ENCODE data around the gene KLHL18.
"Not testable (repeated sequence)": the region's sequence is repeated elsewhere in the genome, so short reads cannot be mapped to it uniquely, and the experiment has no call there.

KLHL18 gene

GRCh38 chr3:47245271-47245670, 37.5 kb upstream of the KLHL18 start:
- Histone ChIP-seq H3K36me3 (no peaks in the 10 kb centered on the region), H3K4me3 (ENCODE audit: low read depth, low read length) (no peak overlapping the region), H3K27ac (no peak overlapping the region), H3K9me3 (ENCODE audit: severe bottlenecking) (no peaks in the 10 kb centered on the region), H3K27me3 (ENCODE audit: insufficient read depth, low read depth, severe bottlenecking) (no peaks in the 10 kb centered on the region)
- no peak for TF ChIP-seq CTCF (IDR thresholded peaks at IDR 0.05; ENCODE audit: low read depth, low read length)
- no peak for DNase-seq

- Histone ChIP-seq H3K4me3 (ENCODE audit: low read depth, low read length) (no peak overlapping the region), H3K27ac (no peak overlapping the region), H3K9me3 (ENCODE audit: severe bottlenecking) (no peaks in the 10 kb centered on the region), H3K27me3 (ENCODE audit: insufficient read depth, low read depth, severe bottlenecking) (no peaks in the 10 kb centered on the region), H3K36me3 (no peaks in the 10 kb centered on the region)
- no peak for DNase-seq
- TF ChIP-seq CTCF (IDR thresholded peaks at IDR 0.05; ENCODE audit: low read depth, low read length) = no peak
Measured at GRCh38 chr3:47247131-47248064, 35.3 kb upstream of the KLHL18 start.

- Histone ChIP-seq H3K9me3 (ENCODE audit: severe bottlenecking) (no peaks in the 10 kb centered on the region), H3K36me3 (no peaks in the 10 kb centered on the region), H3K27ac (no peak overlapping the region), H3K27me3 (ENCODE audit: insufficient read depth, low read depth, severe bottlenecking) (no peaks in the 10 kb centered on the region), H3K4me3 (ENCODE audit: low read depth, low read length) (no peak overlapping the region)
- TF ChIP-seq CTCF (IDR thresholded peaks at IDR 0.05; ENCODE audit: low read depth, low read length) = peak; percentile 73
- DNase-seq = peak; percentile 67
Measured at GRCh38 chr3:47250309-47251060, 32.3 kb upstream of the KLHL18 start.

GRCh38 chr3:47251085-47251484, 31.7 kb upstream of the KLHL18 start:
- not testable (repeated sequence) for H3K27me3 ChIP-seq (ENCODE audit: insufficient read depth, low read depth, severe bottlenecking); H3K9me3 ChIP-seq (ENCODE audit: severe bottlenecking); H3K4me3 ChIP-seq (ENCODE audit: low read depth, low read length); H3K27ac ChIP-seq; DNase-seq; H3K36me3 ChIP-seq

GRCh38 chr3:47251689-47252088, 31.1 kb upstream of the KLHL18 start:
- H3K27me3 ChIP-seq (ENCODE audit: insufficient read depth, low read depth, severe bottlenecking) = no peaks in the 10 kb centered on the region
- no peaks in the 10 kb centered on the region for H3K9me3 ChIP-seq (ENCODE audit: severe bottlenecking)
- no peak overlapping the region for H3K27ac ChIP-seq
- DNase-seq = no peak
- no peak for TF ChIP-seq CTCF (IDR thresholded peaks at IDR 0.05; ENCODE audit: low read depth, low read length)
- H3K36me3 ChIP-seq = no peaks in the 10 kb centered on the region
- no peak overlapping the region for H3K4me3 ChIP-seq (ENCODE audit: low read depth, low read length)

GRCh38 chr3:47256331-47256730, 26.4 kb upstream of the KLHL18 start:
- not testable (repeated sequence) for H3K27ac ChIP-seq; H3K4me3 ChIP-seq (ENCODE audit: low read depth, low read length); H3K27me3 ChIP-seq (ENCODE audit: insufficient read depth, low read depth, severe bottlenecking); DNase-seq; H3K9me3 ChIP-seq (ENCODE audit: severe bottlenecking); H3K36me3 ChIP-seq
